ENCODE measurements around the gene MEGF6.

DNA sequence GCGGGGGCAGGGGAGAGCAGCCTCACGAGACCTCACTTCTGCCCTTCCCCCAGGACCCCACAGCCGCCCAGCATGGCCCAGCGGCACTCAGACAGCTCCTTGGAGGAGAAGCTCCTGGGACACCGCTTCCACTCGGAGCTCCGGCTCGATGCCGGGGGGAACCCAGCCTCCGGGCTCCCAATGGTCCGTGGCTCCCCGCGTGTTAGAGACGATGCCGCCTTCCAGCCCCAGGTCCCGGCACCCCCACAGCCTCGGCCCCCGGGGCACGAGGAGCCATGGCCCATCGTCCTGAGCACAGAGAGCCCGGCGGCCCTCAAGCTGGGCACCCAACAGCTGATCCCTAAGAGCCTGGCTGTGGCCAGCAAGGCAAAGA is 148.3 kb downstream of the MEGF6 start:
- TF ChIP-seq CTCF (IDR thresholded peaks at IDR 0.05) (no peak), POLR2A (IDR thresholded peaks at IDR 0.05) (no peak), POLR2AphosphoS5 (IDR thresholded peaks at IDR 0.05) (no peak)
